Endodermal cell (in vitro differentiated cells): Measurements from ENCODE around the gene ZNF76. TPM values are rescaled to one million over a fixed set of nuclear protein-coding genes. Genes with fewer than 3 reads are reported as not detected.
A peak's percentile ranks its signal among the peaks of the same experiment; 100 is the strongest.

Source experiments
- DNase-seq: peaks from one replicate; pipeline ENCODE4 v3.0.0-alpha.2; 2017
- H3K27ac ChIP-seq: 2 replicates; pipeline ENCODE4 v1.5.1; 2013; ENCODE audit warnings: mild to moderate bottlenecking, low read depth, low read length, moderate library complexity
- H3K27me3 ChIP-seq: 2 replicates; pipeline ENCODE4 v1.6.1; 2013; ENCODE audit warnings: mild to moderate bottlenecking, low read length, moderate library complexity; ENCODE audit not compliant: insufficient read depth, control insufficient read depth, poor library complexity, severe bottlenecking
- H3K36me3 ChIP-seq: 2 replicates; pipeline ENCODE4 v1.7.0; 2013; ENCODE audit warnings: mild to moderate bottlenecking, low read length, moderate library complexity; ENCODE audit not compliant: control insufficient read depth, insufficient read depth
- H3K4me1 ChIP-seq: one replicate; pipeline ENCODE4 v1.7.0; 2013; ENCODE audit warnings: low read length; ENCODE audit not compliant: control insufficient read depth, insufficient read depth
- H3K4me3 ChIP-seq: 2 replicates; pipeline ENCODE4 v1.5.1; 2013; ENCODE audit warnings: mild to moderate bottlenecking, low read length, moderate library complexity
- H3K9ac ChIP-seq: 2 replicates; pipeline ENCODE4 v1.6.1; 2013; ENCODE audit warnings: mild to moderate bottlenecking, low read length, moderate library complexity; ENCODE audit not compliant: poor library complexity, severe bottlenecking; ENCODE audit errors: extremely low read depth
- H3K9me3 ChIP-seq: 2 replicates; pipeline ENCODE4 v1.6.1; 2013; ENCODE audit warnings: mild to moderate bottlenecking, low read length, moderate library complexity; ENCODE audit not compliant: control insufficient read depth
- H3K27ac Mint-ChIP-seq: 2 replicates; pipeline ENCODE4 v1.8.0; 2020; ENCODE audit warnings: mixed read lengths
- H3K27me3 Mint-ChIP-seq: 2 replicates; pipeline ENCODE4 v1.8.0; 2021; ENCODE audit warnings: mild to moderate bottlenecking, mixed read lengths; ENCODE audit not compliant: insufficient read depth
- H3K36me3 Mint-ChIP-seq: 2 replicates; pipeline ENCODE4 v1.8.0; 2020; ENCODE audit warnings: low read depth, mixed read lengths
- H3K4me1 Mint-ChIP-seq: 2 replicates; pipeline ENCODE4 v1.8.0; 2020; ENCODE audit warnings: mixed read lengths
- H3K4me3 Mint-ChIP-seq: 2 replicates; pipeline ENCODE4 v1.8.0; 2020; ENCODE audit warnings: mild to moderate bottlenecking, moderate library complexity, mixed read lengths
- H3K9me3 Mint-ChIP-seq: 2 replicates; pipeline ENCODE4 v1.8.0; 2020; ENCODE audit warnings: mild to moderate bottlenecking, mixed read lengths
- CTCF ChIP-seq: fragments of 200-600 bp; sonication (generic); conservative IDR thresholded peaks from 2 replicates; pipeline ENCODE4 v1.5.0; 2021; ENCODE audit warnings: antibody characterized with exemption, mild to moderate bottlenecking
- WGBS, 2 experiments: methylation state at CpG; one replicate each; pipeline versions ENCODE4 v1.1.5 to v1.1.7; 2013; ENCODE audit warnings: missing lambda C conversion rate in 2 of 2, mixed read lengths in 1 of 2; ENCODE audit not compliant: insufficient coverage in 1 of 2, insufficient read length in 1 of 2; 5-methylcytosine and 5-hydroxymethylcytosine counted together
- total RNA-seq, 2 donors: library from RNA; stranded (reverse); fragmentation: NEBNext Ultra II Directional in 1 of 2; extraction: Animal tissue kit (Norgen Biotek cat#: 25700) in 1 of 2; gene quantifications; 2 replicates in 1 of 2; 3 replicates in 1 of 2; pipeline ENCODE4 v1.2.1, GENCODE V29; 2021

The ZNF76 gene
- total RNA-seq, 2 donors from 2014 or later, result 39.0 to 42.9 TPM

DNA sequence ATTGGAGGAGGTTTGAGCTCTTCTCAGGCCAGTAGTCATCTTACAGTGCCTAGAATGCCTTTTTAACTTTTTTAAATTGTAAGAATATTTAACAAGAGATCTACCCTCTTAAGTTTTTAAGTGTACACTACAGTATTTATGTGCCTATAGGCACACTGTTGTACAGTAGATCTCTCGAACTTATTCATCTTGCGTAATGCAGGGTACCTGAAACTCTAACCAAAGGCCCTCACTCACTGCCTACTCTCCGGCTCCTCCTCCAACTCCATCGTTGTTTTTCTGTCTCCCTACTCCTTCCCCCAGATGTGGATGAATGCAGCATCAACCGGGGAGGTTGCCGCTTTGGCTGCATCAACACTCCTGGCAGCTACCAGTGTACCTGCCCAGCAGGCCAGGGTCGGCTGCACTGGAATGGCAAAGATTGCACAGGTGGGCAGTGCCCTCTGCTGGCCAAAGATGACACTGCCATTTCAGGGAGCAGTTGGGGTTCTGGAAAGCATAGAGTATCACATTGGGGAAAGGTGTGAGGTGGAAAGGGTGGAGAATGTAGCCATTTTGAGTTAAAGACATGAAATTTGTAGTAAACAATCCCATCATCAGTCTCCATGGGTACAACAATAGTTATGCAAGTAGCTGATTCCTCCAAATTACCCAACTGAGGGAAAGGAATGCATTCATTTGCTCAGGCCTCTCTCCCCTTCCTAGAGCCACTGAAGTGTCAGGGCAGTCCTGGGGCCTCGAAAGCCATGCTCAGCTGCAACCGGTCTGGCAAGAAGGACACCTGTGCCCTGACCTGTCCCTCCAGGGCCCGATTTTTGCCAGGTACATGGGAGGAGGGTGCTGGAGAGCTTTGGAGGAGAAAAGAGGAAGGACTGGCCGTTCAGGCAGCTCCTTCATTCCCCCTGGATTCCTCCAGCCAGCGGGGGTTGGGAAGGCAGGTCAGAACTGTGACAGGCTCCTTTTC, 18.4 kb upstream of the ZNF76 start:
- Histone ChIP-seq H3K9ac (no peak overlapping the region), H3K27me3 (peaks cover 3% of the 10 kb centered on the region), H3K4me1 (peaks cover 24% of the 10 kb centered on the region), H3K36me3 (peaks cover 24% of the 10 kb centered on the region), H3K4me3 (no peak overlapping the region), H3K9me3 (peaks cover 2% of the 10 kb centered on the region), H3K27ac (no peak overlapping the region)
- H3K4me3 Mint-ChIP-seq, result no peak overlapping the region
- 47 to 58% methylated on average over 5 to 12 of the region's 12 CpGs for WGBS, 2 experiments
- H3K36me3 Mint-ChIP-seq, result peaks cover 7% of the 10 kb centered on the region
- no peaks in the 10 kb centered on the region for H3K9me3 Mint-ChIP-seq
- peak; percentile 100 for TF ChIP-seq CTCF
- peak; percentile 97 for DNase-seq
- peaks cover 39% of the 10 kb centered on the region for H3K27me3 Mint-ChIP-seq
- peaks cover 44% of the 10 kb centered on the region for H3K4me1 Mint-ChIP-seq
- no peak overlapping the region for H3K27ac Mint-ChIP-seq

DNA sequence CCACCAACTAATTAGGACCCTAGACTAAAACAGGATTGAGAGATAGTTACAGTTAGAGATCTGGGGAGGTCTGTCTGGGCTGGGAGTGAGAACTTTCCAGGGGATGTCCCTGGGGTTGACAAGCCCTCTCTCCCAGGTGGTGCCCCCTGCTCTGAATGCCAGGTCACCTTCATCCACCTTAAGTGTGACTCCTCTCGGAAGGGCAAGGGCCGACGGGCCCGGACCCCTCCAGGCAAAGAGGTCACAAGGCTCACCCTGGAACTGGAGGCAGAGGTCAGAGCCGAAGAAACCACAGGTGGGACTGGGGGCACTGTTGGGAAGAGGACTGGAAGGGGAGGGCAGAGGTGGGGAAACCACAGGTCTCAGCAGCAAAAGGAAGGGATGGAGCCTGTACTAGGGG, 17.0 kb upstream of the ZNF76 start:
- peaks cover 28% of the 10 kb centered on the region for H3K27me3 Mint-ChIP-seq
- no peak overlapping the region for H3K4me3 Mint-ChIP-seq
- peaks cover 38% of the 10 kb centered on the region for H3K4me1 Mint-ChIP-seq
- no peak for TF ChIP-seq CTCF
- Histone ChIP-seq H3K4me3 (no peak overlapping the region), H3K9ac (no peak overlapping the region), H3K9me3 (no peaks in the 10 kb centered on the region), H3K27ac (no peak overlapping the region), H3K4me1 (peaks cover 24% of the 10 kb centered on the region), H3K36me3 (peaks cover 24% of the 10 kb centered on the region), H3K27me3 (no peaks in the 10 kb centered on the region)
- peaks cover 4% of the 10 kb centered on the region for H3K36me3 Mint-ChIP-seq
- no peaks in the 10 kb centered on the region for H3K9me3 Mint-ChIP-seq
- H3K27ac Mint-ChIP-seq, result no peak overlapping the region
- DNase-seq, result no peak
- 92 to 100% methylated on average over 2 to 5 of the region's 5 CpGs for WGBS, 2 experiments

DNA sequence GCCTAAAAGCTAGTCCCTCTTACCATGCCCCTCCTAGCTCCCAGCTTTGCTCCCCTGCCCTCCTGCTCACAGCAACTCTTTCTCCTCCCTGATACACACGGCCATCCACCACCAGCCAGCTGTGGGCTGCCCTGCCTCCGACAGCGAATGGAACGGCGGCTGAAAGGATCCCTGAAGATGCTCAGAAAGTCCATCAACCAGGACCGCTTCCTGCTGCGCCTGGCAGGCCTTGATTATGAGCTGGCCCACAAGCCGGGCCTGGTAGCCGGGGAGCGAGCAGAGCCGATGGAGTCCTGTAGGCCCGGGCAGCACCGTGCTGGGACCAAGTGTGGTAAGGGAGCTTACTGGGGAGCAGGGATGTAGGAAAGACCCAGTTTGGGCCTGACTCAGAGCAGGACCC, 16.6 kb upstream of the ZNF76 start:
- Histone ChIP-seq H3K9ac (no peak overlapping the region), H3K27ac (no peak overlapping the region), H3K27me3 (no peaks in the 10 kb centered on the region), H3K36me3 (peaks cover 24% of the 10 kb centered on the region), H3K4me3 (no peak overlapping the region), H3K9me3 (no peaks in the 10 kb centered on the region), H3K4me1 (peaks cover 23% of the 10 kb centered on the region)
- DNase-seq, result no peak
- Mint-ChIP-seq H3K4me3 (no peak overlapping the region), H3K4me1 (peaks cover 34% of the 10 kb centered on the region), H3K36me3 (peaks cover 4% of the 10 kb centered on the region), H3K27me3 (peaks cover 24% of the 10 kb centered on the region), H3K27ac (no peak overlapping the region), H3K9me3 (no peaks in the 10 kb centered on the region)
- 91 to 94% methylated on average over 13 of the region's 13 CpGs for WGBS, 2 experiments
- TF ChIP-seq CTCF, result no peak
